ENCODE data around the gene INSM2. TPM values are rescaled to one million over a fixed set of nuclear protein-coding genes. Genes with fewer than 3 reads are reported as not detected.

Gene INSM2
- total and polyA plus RNA-seq, 2 donors (not counting 1 experiment from before 2014, with no cell fraction given), result not detected

DNA sequence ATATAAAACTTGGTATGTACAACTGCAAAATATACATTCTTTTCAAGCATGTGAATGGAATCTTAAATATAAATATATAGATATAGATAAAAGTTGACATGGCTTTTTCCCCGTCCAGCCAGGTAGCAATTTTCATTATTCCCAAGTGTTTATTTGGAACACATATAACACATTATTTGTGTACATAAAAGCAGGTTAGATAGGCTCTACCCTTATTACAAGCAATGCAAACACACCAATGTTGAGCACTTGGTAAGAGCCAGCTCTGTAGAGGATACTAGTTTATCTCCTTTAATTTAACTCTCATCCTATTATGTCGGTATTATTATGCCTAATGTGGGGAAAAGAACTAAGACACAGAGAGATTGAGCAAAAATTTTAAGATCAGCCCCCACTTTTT, 7.0 kb upstream of the INSM2 start:
- Mint-ChIP-seq H3K4me1 (no peaks in the 10 kb centered on the region), H3K9me3 (ENCODE audit: insufficient read depth) (no peaks in the 10 kb centered on the region), H3K27me3 (peaks cover 37% of the 10 kb centered on the region), H3K27ac (no peak overlapping the region), H3K4me3 (no peak overlapping the region)
- ChIA-PET CTCF (interaction anchor here (0.5 kb wide), 1 partner anchor 778 kb away, joined by 3 read pairs; no protein-coding TSS in a partner anchor), POLR2A (no interaction called here)
- no peak overlapping the region for H3K9ac ChIP-seq (ENCODE audit: low read length)
- no peak for DNase-seq
- WGBS (ENCODE audit: insufficient coverage), result no CpG with 5 or more reads among the region's 2 CpGs
- no peak overlapping the region for H3K4me3 ChIP-seq (ENCODE audit: control extremely low read depth in 1 of 5, extremely low read depth in 1 of 5, insufficient read depth in 1 of 5, low read depth in 2 of 5, low read length in 4 of 5)
- peaks cover 3 to 14% (median 3%) of the 10 kb centered on the region in 4 experiments for H3K27me3 ChIP-seq (replicated peaks in 1 of 4; ENCODE audit: control extremely low read depth in 1 of 4, control insufficient read depth in 3 of 4, insufficient read depth in 4 of 4, low read length in 3 of 4)
- H3K79me2 ChIP-seq (ENCODE audit: control insufficient read depth, insufficient read depth, low read length), result no peaks in the 10 kb centered on the region
- peaks cover 0 to 12% (median 2%) of the 10 kb centered on the region in 3 donors for H3K9me3 ChIP-seq (ENCODE audit: control extremely low read depth in 1 of 3, control insufficient read depth in 2 of 3, insufficient read depth in 1 of 3, low read length in 2 of 3)
- no peaks in the 10 kb centered on the region for H4K20me1 ChIP-seq (ENCODE audit: control insufficient read depth, insufficient read depth, low read length, poor library complexity, severe bottlenecking)
- no peaks in the 10 kb centered on the region for H3K4me1 ChIP-seq (ENCODE audit: control insufficient read depth in 2 of 2, insufficient read depth in 2 of 2, low read length in 2 of 2)
- H3K36me3 ChIP-seq (replicated peaks in 1 of 2; ENCODE audit: control extremely low read depth in 1 of 2, control insufficient read depth in 1 of 2, extremely low read depth in 1 of 2, insufficient read depth in 2 of 2, low read length in 1 of 2), result no peaks in the 10 kb centered on the region
- no peak for ATAC-seq (ENCODE audit: low read depth)
- H3K27ac ChIP-seq (ENCODE audit: low read length in 2 of 2), result no peak overlapping the region
- intact Hi-C loops (cut with micrococcal nuclease), result no loop called here
- no peak for TF ChIP-seq EZH2 (IDR thresholded peaks at IDR 0.05; ENCODE audit: borderline replicate concordance, insufficient read depth, low read depth, low read length, poor library complexity, severe bottlenecking)
- TF ChIP-seq, protein P1, sequence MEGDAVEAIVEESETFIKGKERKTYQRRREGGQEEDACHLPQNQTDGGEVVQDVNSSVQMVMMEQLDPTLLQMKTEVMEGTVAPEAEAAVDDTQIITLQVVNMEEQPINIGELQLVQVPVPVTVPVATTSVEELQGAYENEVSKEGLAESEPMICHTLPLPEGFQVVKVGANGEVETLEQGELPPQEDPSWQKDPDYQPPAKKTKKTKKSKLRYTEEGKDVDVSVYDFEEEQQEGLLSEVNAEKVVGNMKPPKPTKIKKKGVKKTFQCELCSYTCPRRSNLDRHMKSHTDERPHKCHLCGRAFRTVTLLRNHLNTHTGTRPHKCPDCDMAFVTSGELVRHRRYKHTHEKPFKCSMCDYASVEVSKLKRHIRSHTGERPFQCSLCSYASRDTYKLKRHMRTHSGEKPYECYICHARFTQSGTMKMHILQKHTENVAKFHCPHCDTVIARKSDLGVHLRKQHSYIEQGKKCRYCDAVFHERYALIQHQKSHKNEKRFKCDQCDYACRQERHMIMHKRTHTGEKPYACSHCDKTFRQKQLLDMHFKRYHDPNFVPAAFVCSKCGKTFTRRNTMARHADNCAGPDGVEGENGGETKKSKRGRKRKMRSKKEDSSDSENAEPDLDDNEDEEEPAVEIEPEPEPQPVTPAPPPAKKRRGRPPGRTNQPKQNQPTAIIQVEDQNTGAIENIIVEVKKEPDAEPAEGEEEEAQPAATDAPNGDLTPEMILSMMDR (IDR thresholded peaks at IDR 0.05), result no peak
- H2AFZ ChIP-seq (ENCODE audit: insufficient read depth, low read depth, low read length, poor library complexity, severe bottlenecking), result no peak overlapping the region
- H3K4me2 ChIP-seq (replicated peaks; ENCODE audit: low read depth, low read length, poor library complexity, severe bottlenecking), result no peak overlapping the region

DNA sequence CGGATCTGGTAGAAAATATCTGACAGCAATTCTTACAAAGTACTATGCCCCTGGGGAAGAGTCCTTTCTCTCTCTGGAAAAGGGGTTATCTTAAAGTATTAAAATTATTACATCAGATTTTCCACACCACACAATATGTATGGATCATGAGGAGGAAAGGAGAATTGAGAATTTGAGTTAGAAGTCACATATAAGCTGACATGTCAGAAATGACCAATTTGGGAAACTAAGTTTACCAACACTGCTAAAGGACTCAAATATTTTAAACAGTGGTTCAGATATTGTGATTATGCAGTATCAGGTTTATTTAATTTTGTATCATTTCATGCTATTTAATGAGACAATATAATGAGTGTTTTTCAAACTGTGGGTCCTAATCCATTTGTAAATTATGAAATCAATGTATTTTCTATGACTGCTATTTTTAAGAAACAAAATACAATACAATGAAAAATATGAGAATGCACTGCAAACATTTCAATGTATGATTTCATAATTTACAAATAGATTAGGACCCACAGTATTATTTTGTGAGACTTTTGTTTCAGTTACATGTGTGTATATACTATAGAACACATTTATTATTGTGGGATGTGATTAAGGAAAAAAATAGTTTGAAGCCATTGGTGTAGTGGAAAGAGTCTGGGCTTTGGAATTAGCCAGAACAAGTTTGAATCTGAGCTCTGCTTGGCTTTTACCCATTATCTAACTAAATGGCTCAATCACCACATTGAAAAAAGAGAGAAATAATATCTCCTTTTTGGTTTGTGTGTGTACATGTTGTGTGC, 1.8 kb upstream of the INSM2 start:
- ATAC-seq (ENCODE audit: low read depth), result no peak
- no CpG with 5 or more reads among the region's 1 CpG for WGBS (ENCODE audit: insufficient coverage)
- POLR2A ChIA-PET, result no interaction called here
- Mint-ChIP-seq H3K27me3 (peaks cover 59% of the 10 kb centered on the region), H3K4me1 (peaks cover 18% of the 10 kb centered on the region), H3K27ac (no peak overlapping the region), H3K4me3 (no peak overlapping the region), H3K9me3 (ENCODE audit: insufficient read depth) (no peaks in the 10 kb centered on the region)
- Histone ChIP-seq H3K9me3 (ENCODE audit: control extremely low read depth in 1 of 3, control insufficient read depth in 2 of 3, insufficient read depth in 1 of 3, low read length in 2 of 3) (peaks cover 0 to 11% (median 2%) of the 10 kb centered on the region in 3 donors), H2AFZ (ENCODE audit: insufficient read depth, low read depth, low read length, poor library complexity, severe bottlenecking) (no peak overlapping the region), H3K36me3 (replicated peaks in 1 of 2; ENCODE audit: control extremely low read depth in 1 of 2, control insufficient read depth in 1 of 2, extremely low read depth in 1 of 2, insufficient read depth in 2 of 2, low read length in 1 of 2) (no peaks in the 10 kb centered on the region), H3K79me2 (ENCODE audit: control insufficient read depth, insufficient read depth, low read length) (no peaks in the 10 kb centered on the region), H3K4me1 (ENCODE audit: control insufficient read depth in 2 of 2, insufficient read depth in 2 of 2, low read length in 2 of 2) (peaks cover 21 to 23% of the 10 kb centered on the region in 2 donors), H3K4me2 (replicated peaks; ENCODE audit: low read depth, low read length, poor library complexity, severe bottlenecking) (no peak overlapping the region), H4K20me1 (ENCODE audit: control insufficient read depth, insufficient read depth, low read length, poor library complexity, severe bottlenecking) (no peaks in the 10 kb centered on the region), H3K4me3 (ENCODE audit: control extremely low read depth in 1 of 5, extremely low read depth in 1 of 5, insufficient read depth in 1 of 5, low read depth in 2 of 5, low read length in 4 of 5) (no peak overlapping the region), H3K9ac (ENCODE audit: low read length) (no peak overlapping the region), H3K27ac (ENCODE audit: low read length in 2 of 2) (no peak overlapping the region), H3K27me3 (replicated peaks in 1 of 4; ENCODE audit: control extremely low read depth in 1 of 4, control insufficient read depth in 3 of 4, insufficient read depth in 4 of 4, low read length in 3 of 4) (peaks cover 3 to 35% (median 34%) of the 10 kb centered on the region in 4 experiments)
- no peak for TF ChIP-seq EZH2 (IDR thresholded peaks at IDR 0.05; ENCODE audit: borderline replicate concordance, insufficient read depth, low read depth, low read length, poor library complexity, severe bottlenecking)
- TF ChIP-seq, protein P1 (IDR thresholded peaks at IDR 0.05), result no peak
- CTCF ChIA-PET, result interaction anchor here (0.9 kb wide), 1 partner anchor 93 kb away, joined by 3 read pairs; no protein-coding TSS in a partner anchor
- intact Hi-C loops (cut with micrococcal nuclease), result loop anchor here (10.0 kb wide), 3 partner anchors 237 to 487 kb away; partner anchors contain the start of genes FAM177A1, PSMA6 and RALGAPA1
- no peak for DNase-seq
